Breast epithelium (tissue), 3 donors: ENCODE data around the gene SDHAF1.

Experiments
- POLR2A ChIP-seq: fragments of 450-650 bp; IDR thresholded peaks from one replicate; pipeline ENCODE4 v1.6.1; 2016; ENCODE audit warnings: antibody characterized with exemption, mild to moderate bottlenecking, moderate library complexity
- POLR2AphosphoS5 ChIP-seq, 3 donors: sonication (generic); formaldehyde crosslinking; IDR thresholded peaks; one replicate each; pipeline ENCODE4 v1.6.1; 2017; ENCODE audit warnings: antibody characterized with exemption in 3 of 3

GRCh38 chr19:35990156-35990555, 4.8 kb upstream of the SDHAF1 start:
- TF ChIP-seq POLR2A = no peak
- no peak for TF ChIP-seq POLR2AphosphoS5 (IDR thresholded peaks at IDR 0.05)
